ENCODE results near the gene LATS2.
"Not testable (repeated sequence)": the region's sequence is repeated elsewhere in the genome, so short reads cannot be mapped to it uniquely, and the experiment has no call there.

DNA sequence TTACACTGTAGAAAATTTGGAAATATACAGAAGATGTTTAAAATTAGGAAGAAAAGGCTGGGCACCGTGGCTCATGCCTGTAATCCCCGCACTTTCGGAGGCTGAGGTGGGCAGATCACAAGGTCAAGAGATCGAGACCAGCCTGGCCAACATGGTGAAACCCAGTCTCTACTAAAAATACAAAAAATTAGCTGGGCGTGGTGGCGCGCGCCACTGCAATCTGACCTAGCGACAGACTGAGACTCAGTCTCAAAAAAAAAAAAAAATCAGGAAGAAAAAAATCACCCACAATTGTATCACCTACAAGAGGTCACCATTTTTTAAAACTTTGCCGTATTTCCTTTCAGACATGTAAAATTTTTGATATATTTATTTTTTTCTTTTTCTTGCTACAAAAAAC lies 120.9 kb downstream of the LATS2 start:
- TF ChIP-seq, protein P1, sequence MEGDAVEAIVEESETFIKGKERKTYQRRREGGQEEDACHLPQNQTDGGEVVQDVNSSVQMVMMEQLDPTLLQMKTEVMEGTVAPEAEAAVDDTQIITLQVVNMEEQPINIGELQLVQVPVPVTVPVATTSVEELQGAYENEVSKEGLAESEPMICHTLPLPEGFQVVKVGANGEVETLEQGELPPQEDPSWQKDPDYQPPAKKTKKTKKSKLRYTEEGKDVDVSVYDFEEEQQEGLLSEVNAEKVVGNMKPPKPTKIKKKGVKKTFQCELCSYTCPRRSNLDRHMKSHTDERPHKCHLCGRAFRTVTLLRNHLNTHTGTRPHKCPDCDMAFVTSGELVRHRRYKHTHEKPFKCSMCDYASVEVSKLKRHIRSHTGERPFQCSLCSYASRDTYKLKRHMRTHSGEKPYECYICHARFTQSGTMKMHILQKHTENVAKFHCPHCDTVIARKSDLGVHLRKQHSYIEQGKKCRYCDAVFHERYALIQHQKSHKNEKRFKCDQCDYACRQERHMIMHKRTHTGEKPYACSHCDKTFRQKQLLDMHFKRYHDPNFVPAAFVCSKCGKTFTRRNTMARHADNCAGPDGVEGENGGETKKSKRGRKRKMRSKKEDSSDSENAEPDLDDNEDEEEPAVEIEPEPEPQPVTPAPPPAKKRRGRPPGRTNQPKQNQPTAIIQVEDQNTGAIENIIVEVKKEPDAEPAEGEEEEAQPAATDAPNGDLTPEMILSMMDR (IDR thresholded peaks at IDR 0.05): not testable (repeated sequence)
- TF ChIP-seq POLR2A (IDR thresholded peaks at IDR 0.05): not testable (repeated sequence)

Measured in esophagus squamous epithelium (tissue), 4 donors.